ENCODE measurements around the gene IRF6.

DNA sequence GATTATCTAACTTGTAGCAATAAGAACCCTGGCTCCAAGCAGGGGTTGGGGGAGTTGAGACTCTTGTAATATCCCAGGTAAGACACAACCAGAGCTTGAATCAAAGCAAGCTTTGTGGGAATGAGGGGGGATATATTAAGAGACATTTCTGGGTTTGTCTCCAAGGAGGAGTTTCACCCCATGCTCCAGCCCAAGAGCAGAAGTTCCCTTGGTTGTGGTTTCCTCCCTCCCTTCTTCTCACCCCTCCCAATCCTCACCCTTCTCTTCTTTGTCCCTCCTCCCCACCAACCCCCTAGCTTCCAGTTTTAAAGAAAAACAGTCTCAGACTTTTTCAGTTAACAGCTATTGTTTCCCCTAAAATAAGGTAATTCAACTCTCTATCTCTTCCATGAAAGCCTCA lies 38.2 kb downstream of the IRF6 start:
- TF ChIP-seq, protein P1, sequence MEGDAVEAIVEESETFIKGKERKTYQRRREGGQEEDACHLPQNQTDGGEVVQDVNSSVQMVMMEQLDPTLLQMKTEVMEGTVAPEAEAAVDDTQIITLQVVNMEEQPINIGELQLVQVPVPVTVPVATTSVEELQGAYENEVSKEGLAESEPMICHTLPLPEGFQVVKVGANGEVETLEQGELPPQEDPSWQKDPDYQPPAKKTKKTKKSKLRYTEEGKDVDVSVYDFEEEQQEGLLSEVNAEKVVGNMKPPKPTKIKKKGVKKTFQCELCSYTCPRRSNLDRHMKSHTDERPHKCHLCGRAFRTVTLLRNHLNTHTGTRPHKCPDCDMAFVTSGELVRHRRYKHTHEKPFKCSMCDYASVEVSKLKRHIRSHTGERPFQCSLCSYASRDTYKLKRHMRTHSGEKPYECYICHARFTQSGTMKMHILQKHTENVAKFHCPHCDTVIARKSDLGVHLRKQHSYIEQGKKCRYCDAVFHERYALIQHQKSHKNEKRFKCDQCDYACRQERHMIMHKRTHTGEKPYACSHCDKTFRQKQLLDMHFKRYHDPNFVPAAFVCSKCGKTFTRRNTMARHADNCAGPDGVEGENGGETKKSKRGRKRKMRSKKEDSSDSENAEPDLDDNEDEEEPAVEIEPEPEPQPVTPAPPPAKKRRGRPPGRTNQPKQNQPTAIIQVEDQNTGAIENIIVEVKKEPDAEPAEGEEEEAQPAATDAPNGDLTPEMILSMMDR (IDR thresholded peaks at IDR 0.05), result no peak
- TF ChIP-seq, protein P2, sequence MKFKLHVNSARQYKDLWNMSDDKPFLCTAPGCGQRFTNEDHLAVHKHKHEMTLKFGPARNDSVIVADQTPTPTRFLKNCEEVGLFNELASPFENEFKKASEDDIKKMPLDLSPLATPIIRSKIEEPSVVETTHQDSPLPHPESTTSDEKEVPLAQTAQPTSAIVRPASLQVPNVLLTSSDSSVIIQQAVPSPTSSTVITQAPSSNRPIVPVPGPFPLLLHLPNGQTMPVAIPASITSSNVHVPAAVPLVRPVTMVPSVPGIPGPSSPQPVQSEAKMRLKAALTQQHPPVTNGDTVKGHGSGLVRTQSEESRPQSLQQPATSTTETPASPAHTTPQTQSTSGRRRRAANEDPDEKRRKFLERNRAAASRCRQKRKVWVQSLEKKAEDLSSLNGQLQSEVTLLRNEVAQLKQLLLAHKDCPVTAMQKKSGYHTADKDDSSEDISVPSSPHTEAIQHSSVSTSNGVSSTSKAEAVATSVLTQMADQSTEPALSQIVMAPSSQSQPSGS (CRISPR knock-in tag; IDR thresholded peaks at IDR 0.05; ENCODE audit: borderline replicate concordance, low read depth), result no peak
- TF ChIP-seq, protein P3, sequence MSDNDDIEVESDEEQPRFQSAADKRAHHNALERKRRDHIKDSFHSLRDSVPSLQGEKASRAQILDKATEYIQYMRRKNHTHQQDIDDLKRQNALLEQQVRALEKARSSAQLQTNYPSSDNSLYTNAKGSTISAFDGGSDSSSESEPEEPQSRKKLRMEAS (CRISPR knock-in tag; IDR thresholded peaks at IDR 0.05), result no peak
- TF ChIP-seq FOXP1 (CRISPR knock-in tag; IDR thresholded peaks at IDR 0.05; ENCODE audit: borderline replicate concordance) (no peak), MXD4 (CRISPR knock-in tag; IDR thresholded peaks at IDR 0.05; ENCODE audit: borderline replicate concordance) (no peak)
